ENCODE data around the gene TAS2R5.
"Not testable (repeated sequence)": the region's sequence is repeated elsewhere in the genome, so short reads cannot be mapped to it uniquely, and the experiment has no call there.

Gene TAS2R5, protein sequence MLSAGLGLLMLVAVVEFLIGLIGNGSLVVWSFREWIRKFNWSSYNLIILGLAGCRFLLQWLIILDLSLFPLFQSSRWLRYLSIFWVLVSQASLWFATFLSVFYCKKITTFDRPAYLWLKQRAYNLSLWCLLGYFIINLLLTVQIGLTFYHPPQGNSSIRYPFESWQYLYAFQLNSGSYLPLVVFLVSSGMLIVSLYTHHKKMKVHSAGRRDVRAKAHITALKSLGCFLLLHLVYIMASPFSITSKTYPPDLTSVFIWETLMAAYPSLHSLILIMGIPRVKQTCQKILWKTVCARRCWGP

GRCh38 chr7:141789917-141790316 lies at the start of gene TAS2R5:
TSS of gene TAS2R5 (plus strand) at chr7:141790217. CDS start at chr7:141790362, 145 bp downstream.
- no peaks in the 10 kb centered on the region for H3K4me1 ChIP-seq
- H3K27ac ChIP-seq: no peak within 1 kb of the TSS
- no peaks in the 10 kb centered on the region for H3K9me3 ChIP-seq
- peaks cover 12 to 24% (median 12%) of the 10 kb centered on the region in 3 donors for H3K36me3 ChIP-seq
- no peaks in the 10 kb centered on the region for H3K27me3 ChIP-seq
- TF ChIP-seq, protein P1, sequence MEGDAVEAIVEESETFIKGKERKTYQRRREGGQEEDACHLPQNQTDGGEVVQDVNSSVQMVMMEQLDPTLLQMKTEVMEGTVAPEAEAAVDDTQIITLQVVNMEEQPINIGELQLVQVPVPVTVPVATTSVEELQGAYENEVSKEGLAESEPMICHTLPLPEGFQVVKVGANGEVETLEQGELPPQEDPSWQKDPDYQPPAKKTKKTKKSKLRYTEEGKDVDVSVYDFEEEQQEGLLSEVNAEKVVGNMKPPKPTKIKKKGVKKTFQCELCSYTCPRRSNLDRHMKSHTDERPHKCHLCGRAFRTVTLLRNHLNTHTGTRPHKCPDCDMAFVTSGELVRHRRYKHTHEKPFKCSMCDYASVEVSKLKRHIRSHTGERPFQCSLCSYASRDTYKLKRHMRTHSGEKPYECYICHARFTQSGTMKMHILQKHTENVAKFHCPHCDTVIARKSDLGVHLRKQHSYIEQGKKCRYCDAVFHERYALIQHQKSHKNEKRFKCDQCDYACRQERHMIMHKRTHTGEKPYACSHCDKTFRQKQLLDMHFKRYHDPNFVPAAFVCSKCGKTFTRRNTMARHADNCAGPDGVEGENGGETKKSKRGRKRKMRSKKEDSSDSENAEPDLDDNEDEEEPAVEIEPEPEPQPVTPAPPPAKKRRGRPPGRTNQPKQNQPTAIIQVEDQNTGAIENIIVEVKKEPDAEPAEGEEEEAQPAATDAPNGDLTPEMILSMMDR (IDR thresholded peaks at IDR 0.05): no peak
- H3K4me3 ChIP-seq: no peak within 1 kb of the TSS
- intact Hi-C loops (cut with DNase I; ENCODE audit: low total_unique reads): no loop called here
- no peak for DNase-seq

DNA sequence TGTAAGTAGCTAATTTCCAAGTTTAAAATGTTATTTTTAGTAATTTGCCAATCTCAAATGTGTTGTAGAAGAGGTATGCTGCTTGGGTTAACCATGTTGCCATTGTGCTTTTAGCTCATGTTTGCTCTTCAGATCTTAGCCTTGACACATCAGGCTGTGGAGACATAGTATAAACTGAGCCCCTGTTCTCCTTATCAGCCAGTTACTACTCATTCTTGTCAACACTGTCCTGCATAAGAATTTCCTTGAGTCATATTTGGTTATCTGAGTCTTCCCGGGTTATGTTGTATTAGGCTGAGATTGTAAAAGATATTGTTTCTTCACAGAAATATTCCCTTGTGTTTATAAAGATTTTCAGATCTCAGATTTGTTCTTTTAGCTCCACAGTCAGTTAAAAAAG lies 47.8 kb upstream of the TAS2R5 start:
- TF ChIP-seq, protein P1 (IDR thresholded peaks at IDR 0.05): no peak
- intact Hi-C loops (cut with DNase I; ENCODE audit: low total_unique reads): no loop called here
- H3K4me1 ChIP-seq: peaks cover 0 to 17% (median 12%) of the 10 kb centered on the region in 4 donors
- H3K36me3 ChIP-seq: peaks cover 63 to 67% (median 64%) of the 10 kb centered on the region in 3 donors
- H3K27me3 ChIP-seq: no peaks in the 10 kb centered on the region
- H3K9me3 ChIP-seq: no peaks in the 10 kb centered on the region
- H3K27ac ChIP-seq: no peak overlapping the region
- no peak for DNase-seq
- H3K4me3 ChIP-seq: no peak overlapping the region

GRCh38 chr7:141744131-141744530 lies 45.9 kb upstream of the TAS2R5 start:
- no peak overlapping the region for H3K27ac ChIP-seq
- H3K9me3 ChIP-seq: no peaks in the 10 kb centered on the region
- intact Hi-C loops (cut with DNase I; ENCODE audit: low total_unique reads): no loop called here
- H3K27me3 ChIP-seq: no peaks in the 10 kb centered on the region
- peaks cover 0 to 8% (median 6%) of the 10 kb centered on the region in 4 donors for H3K4me1 ChIP-seq
- TF ChIP-seq, protein P1 (IDR thresholded peaks at IDR 0.05): no peak
- no peak for DNase-seq
- peaks cover 78 to 86% (median 82%) of the 10 kb centered on the region in 3 donors for H3K36me3 ChIP-seq
- H3K4me3 ChIP-seq: no peak overlapping the region

GRCh38 chr7:141748396-141748795 lies 41.6 kb upstream of the TAS2R5 start:
- Histone ChIP-seq H3K27me3 (no peaks in the 10 kb centered on the region), H3K36me3 (peaks cover 94 to 98% (median 98%) of the 10 kb centered on the region in 3 donors), H3K4me3 (no peak overlapping the region), H3K9me3 (peaks cover 2 to 19% (median 18%) of the 10 kb centered on the region in 3 donors), H3K4me1 (no peaks in the 10 kb centered on the region), H3K27ac (no peak overlapping the region)
- TF ChIP-seq, protein P1 (IDR thresholded peaks at IDR 0.05): no peak
- no peak for DNase-seq
- intact Hi-C loops (cut with DNase I; ENCODE audit: low total_unique reads): no loop called here

GRCh38 chr7:141751904-141752303 lies 38.1 kb upstream of the TAS2R5 start:
- H3K27ac ChIP-seq; H3K4me1 ChIP-seq; DNase-seq; H3K4me3 ChIP-seq; H3K27me3 ChIP-seq; intact Hi-C loops (cut with DNase I; ENCODE audit: low total_unique reads): not testable (repeated sequence)
- Histone ChIP-seq H3K9me3 (peaks cover 2 to 19% (median 18%) of the 10 kb centered on the region in 3 donors), H3K36me3 (peaks cover 60 to 94% (median 65%) of the 10 kb centered on the region in 3 donors)

GRCh38 chr7:141752634-141753033 lies 37.4 kb upstream of the TAS2R5 start:
- Histone ChIP-seq H3K27ac (no peak overlapping the region), H3K9me3 (peaks cover 2 to 19% (median 18%) of the 10 kb centered on the region in 3 donors), H3K4me1 (no peaks in the 10 kb centered on the region), H3K36me3 (peaks cover 63 to 95% (median 66%) of the 10 kb centered on the region in 3 donors), H3K27me3 (no peaks in the 10 kb centered on the region), H3K4me3 (no peak overlapping the region)
- TF ChIP-seq, protein P1 (IDR thresholded peaks at IDR 0.05): no peak
- DNase-seq: no peak
- intact Hi-C loops (cut with DNase I; ENCODE audit: low total_unique reads): no loop called here
